Chondrocyte (in vitro differentiated cells): ENCODE results near the gene SSU72. TPM values are rescaled to one million over a fixed set of nuclear protein-coding genes. Genes with fewer than 3 reads are reported as not detected.
"Not testable (repeated sequence)": the region's sequence is repeated elsewhere in the genome, so short reads cannot be mapped to it uniquely, and the experiment has no call there.

Experiments used
- DNase-seq: peaks from one replicate; pipeline ENCODE4 v3.0.0; 2021; ENCODE audit warnings: mixed read lengths, low spot score
- H3K27ac Mint-ChIP-seq: one replicate; pipeline ENCODE4 v1.8.0; 2021; ENCODE audit warnings: mild to moderate bottlenecking, moderate library complexity, mixed read lengths; ENCODE audit not compliant: unreplicated experiment
- H3K27me3 Mint-ChIP-seq: 2 replicates; pipeline ENCODE4 v1.8.0; 2021; ENCODE audit warnings: low read depth, mixed read lengths
- H3K36me3 Mint-ChIP-seq: 2 replicates; pipeline ENCODE4 v1.8.0; 2021; ENCODE audit warnings: low read depth, mixed read lengths
- H3K4me1 Mint-ChIP-seq: 2 replicates; pipeline ENCODE4 v1.8.0; 2021; ENCODE audit warnings: low read depth, mild to moderate bottlenecking, mixed read lengths
- H3K4me3 Mint-ChIP-seq: one replicate; pipeline ENCODE4 v1.8.0; 2021; ENCODE audit warnings: mild to moderate bottlenecking, moderate library complexity, mixed read lengths; ENCODE audit not compliant: unreplicated experiment
- H3K9me3 Mint-ChIP-seq: 2 replicates; pipeline ENCODE4 v1.8.0; 2021; ENCODE audit warnings: low read depth, mixed read lengths
- total RNA-seq: library from RNA; stranded (reverse); gene quantifications from 3 replicates; pipeline ENCODE4 v1.2.1, GENCODE V29; 2021
- TF ChIP-seq, protein P1 (sequence below): fragments of 200-600 bp; sonication (generic); IDR thresholded peaks from 2 replicates; pipeline ENCODE4 v1.5.0; 2021; ENCODE audit warnings: antibody characterized with exemption, mild to moderate bottlenecking, moderate library complexity

SSU72 gene
- total RNA-seq, 1 donor from 2014 or later = 99.7 TPM

DNA sequence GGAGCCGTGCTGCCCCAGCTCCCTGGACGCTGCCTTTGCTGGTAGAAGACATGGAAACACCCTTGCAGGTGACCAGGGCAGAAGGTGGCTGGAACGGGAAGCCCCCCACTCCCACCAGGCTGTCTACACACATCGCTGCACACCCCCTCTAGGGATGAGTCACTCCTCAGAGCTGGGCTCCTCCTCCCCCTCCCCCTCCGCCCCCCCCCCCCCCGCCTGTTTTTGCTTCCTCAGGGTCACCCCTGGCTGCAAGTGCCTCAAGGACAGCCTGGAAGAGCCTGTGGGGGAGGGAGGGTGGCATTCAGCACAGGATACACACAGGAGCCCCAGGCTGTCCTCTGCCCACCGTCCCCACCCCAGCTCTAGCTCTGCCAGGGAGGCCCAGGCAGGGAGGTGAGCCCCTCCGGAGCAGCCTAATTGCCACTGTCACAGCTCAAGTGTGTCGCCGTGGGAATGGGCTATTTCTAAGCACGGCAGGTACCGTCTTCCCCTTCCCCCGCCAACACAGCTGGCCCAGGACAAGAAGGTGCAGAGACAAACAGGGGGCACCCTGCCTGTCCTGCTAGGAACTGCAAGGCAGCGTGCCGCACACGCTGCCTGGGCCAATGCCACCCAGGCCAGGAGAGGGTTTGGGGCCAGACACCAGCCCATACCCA, 22.7 kb upstream of the SSU72 start:
- Mint-ChIP-seq H3K4me3 (peak overlapping the region; percentile 22), H3K4me1 (peaks cover 11% of the 10 kb centered on the region), H3K27me3 (peaks cover 8% of the 10 kb centered on the region), H3K36me3 (no peaks in the 10 kb centered on the region), H3K27ac (no peak overlapping the region), H3K9me3 (no peaks in the 10 kb centered on the region)
- TF ChIP-seq, protein P1, sequence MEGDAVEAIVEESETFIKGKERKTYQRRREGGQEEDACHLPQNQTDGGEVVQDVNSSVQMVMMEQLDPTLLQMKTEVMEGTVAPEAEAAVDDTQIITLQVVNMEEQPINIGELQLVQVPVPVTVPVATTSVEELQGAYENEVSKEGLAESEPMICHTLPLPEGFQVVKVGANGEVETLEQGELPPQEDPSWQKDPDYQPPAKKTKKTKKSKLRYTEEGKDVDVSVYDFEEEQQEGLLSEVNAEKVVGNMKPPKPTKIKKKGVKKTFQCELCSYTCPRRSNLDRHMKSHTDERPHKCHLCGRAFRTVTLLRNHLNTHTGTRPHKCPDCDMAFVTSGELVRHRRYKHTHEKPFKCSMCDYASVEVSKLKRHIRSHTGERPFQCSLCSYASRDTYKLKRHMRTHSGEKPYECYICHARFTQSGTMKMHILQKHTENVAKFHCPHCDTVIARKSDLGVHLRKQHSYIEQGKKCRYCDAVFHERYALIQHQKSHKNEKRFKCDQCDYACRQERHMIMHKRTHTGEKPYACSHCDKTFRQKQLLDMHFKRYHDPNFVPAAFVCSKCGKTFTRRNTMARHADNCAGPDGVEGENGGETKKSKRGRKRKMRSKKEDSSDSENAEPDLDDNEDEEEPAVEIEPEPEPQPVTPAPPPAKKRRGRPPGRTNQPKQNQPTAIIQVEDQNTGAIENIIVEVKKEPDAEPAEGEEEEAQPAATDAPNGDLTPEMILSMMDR = peak; percentile 57
- no peak for DNase-seq

- Mint-ChIP-seq H3K36me3 (no peaks in the 10 kb centered on the region), H3K27ac (no peak overlapping the region), H3K9me3 (no peaks in the 10 kb centered on the region), H3K4me3 (no peak overlapping the region), H3K27me3 (peaks cover 8% of the 10 kb centered on the region), H3K4me1 (peaks cover 11% of the 10 kb centered on the region)
- no peak for DNase-seq
- TF ChIP-seq, protein P1 = no peak
Observed at GRCh38 chr1:1596493-1597274, 22.0 kb upstream of the SSU72 start.

DNA sequence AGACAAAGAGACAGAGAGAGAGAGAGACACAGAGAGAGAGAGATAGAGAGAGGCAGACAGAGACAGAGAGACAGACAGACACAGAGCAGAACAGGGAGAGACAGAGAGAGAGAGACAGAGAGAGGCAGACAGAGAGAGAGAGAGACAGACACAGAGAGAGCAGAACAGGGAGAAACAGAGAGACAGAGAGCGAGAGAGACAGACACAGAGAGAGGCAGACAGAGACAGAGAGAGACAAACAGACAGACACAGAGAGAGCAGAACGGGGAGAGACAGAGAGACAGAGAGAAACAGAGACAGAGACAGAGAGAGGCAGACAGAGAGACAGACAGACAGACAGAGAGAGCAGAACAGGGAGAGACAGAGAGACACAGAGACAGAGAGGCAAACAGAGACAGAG, 20.7 kb upstream of the SSU72 start:
- peaks cover 11% of the 10 kb centered on the region for H3K4me1 Mint-ChIP-seq
- H3K36me3 Mint-ChIP-seq, H3K9me3 Mint-ChIP-seq, DNase-seq, H3K4me3 Mint-ChIP-seq, H3K27ac Mint-ChIP-seq, H3K27me3 Mint-ChIP-seq: not testable (repeated sequence)

DNA sequence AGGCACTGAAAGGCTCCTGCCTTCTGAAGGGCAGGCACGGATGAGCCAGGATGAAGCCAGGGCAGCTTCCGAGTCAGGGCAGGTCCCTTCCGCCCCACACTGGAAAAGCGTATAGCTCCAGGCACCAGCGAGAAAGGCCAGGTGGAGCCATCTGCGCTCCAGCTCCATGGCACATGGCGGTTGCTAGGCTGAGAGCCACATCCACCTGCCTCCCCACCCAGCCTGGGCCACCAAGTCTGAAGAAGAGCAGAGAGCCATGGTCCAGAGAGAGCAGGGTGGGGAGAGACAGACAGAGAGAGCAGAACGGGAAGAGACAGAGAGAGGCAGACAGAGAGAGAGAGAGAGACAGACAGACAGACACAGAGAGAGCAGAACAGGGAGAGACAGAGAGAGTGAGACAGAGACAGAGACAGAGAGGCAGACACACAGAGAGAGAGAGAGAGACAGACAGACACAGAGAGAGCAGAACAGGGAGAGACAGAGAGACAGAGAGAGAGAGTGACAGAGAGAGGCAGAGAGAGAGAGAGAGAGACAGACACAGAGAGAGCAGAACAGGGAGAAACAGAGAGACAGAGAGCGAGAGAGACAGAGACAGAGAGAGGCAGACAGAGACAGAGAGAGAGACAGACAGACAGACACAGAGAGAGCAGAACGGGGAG, 20.1 kb upstream of the SSU72 start:
- DNase-seq = no peak
- Mint-ChIP-seq H3K9me3 (no peaks in the 10 kb centered on the region), H3K4me1 (peaks cover 11% of the 10 kb centered on the region), H3K36me3 (no peaks in the 10 kb centered on the region), H3K27ac (no peak overlapping the region), H3K27me3 (peaks cover 8% of the 10 kb centered on the region), H3K4me3 (no peak overlapping the region)
- TF ChIP-seq, protein P1 = no peak

- TF ChIP-seq, protein P1 = no peak
- Mint-ChIP-seq H3K27me3 (peaks cover 8% of the 10 kb centered on the region), H3K4me3 (no peak overlapping the region), H3K36me3 (no peaks in the 10 kb centered on the region), H3K4me1 (peaks cover 10% of the 10 kb centered on the region), H3K9me3 (no peaks in the 10 kb centered on the region), H3K27ac (no peak overlapping the region)
- no peak for DNase-seq
Observed at GRCh38 chr1:1593834-1594601, 19.4 kb upstream of the SSU72 start.
